ENCODE measurements around the gene ZNF821.

GRCh38 chr16:71843572-71843971 lies 40.4 kb downstream of the ZNF821 start:
- TF ChIP-seq CTCF (IDR thresholded peaks at IDR 0.05) (no peak), POLR2A (IDR thresholded peaks at IDR 0.05) (no peak)

Data from Peyer's patch (tissue), 4 donors.